ENCODE measurements around the gene NCKAP5L.
"Not testable (repeated sequence)": the region's sequence is repeated elsewhere in the genome, so short reads cannot be mapped to it uniquely, and the experiment has no call there.

DNA sequence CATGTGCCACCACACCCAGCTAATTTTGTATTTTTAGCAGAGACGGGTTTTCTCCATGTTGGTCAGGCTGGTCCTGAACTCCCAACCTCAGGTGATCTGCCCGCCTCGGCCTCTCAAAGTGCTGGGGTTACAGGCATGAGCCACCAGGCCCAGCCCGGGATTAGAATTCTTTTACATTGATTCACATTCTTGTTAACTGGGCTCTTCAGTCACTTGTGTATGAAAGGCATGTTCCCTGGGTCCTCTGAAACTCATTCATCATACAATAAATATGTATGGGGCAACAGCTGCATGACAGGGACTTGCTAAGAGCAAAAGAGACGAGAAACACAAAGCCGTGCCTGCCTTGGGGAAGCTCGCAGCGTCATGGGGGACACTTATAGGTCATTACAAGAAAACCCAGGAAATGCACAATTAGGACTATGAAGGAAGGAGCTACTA is 43.6 kb upstream of the NCKAP5L start:
- not testable (repeated sequence) for TF ChIP-seq MYC (IDR thresholded peaks at IDR 0.05; ENCODE audit: low read depth, low read length); POLR2A (IDR thresholded peaks at IDR 0.05; ENCODE audit: extremely low read depth, insufficient read length)
- TF ChIP-seq, protein P1, sequence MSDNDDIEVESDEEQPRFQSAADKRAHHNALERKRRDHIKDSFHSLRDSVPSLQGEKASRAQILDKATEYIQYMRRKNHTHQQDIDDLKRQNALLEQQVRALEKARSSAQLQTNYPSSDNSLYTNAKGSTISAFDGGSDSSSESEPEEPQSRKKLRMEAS (IDR thresholded peaks at IDR 0.05; ENCODE audit: low read depth, low read length) = not testable (repeated sequence)
- TF ChIP-seq, protein P2, sequence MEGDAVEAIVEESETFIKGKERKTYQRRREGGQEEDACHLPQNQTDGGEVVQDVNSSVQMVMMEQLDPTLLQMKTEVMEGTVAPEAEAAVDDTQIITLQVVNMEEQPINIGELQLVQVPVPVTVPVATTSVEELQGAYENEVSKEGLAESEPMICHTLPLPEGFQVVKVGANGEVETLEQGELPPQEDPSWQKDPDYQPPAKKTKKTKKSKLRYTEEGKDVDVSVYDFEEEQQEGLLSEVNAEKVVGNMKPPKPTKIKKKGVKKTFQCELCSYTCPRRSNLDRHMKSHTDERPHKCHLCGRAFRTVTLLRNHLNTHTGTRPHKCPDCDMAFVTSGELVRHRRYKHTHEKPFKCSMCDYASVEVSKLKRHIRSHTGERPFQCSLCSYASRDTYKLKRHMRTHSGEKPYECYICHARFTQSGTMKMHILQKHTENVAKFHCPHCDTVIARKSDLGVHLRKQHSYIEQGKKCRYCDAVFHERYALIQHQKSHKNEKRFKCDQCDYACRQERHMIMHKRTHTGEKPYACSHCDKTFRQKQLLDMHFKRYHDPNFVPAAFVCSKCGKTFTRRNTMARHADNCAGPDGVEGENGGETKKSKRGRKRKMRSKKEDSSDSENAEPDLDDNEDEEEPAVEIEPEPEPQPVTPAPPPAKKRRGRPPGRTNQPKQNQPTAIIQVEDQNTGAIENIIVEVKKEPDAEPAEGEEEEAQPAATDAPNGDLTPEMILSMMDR (IDR thresholded peaks at IDR 0.05; ENCODE audit: low read depth, low read length) = not testable (repeated sequence)

Data from NB4 (cell line).